OCI-LY7 (cell line): ENCODE results near the gene GRPEL2. TPM values are rescaled to one million over a fixed set of nuclear protein-coding genes. Genes with fewer than 3 reads are reported as not detected.

Experiments
- BruUV-seq: library from RNA; stranded (reverse); fragments of 400-500 nt; replicated peaks from 2 replicates; lab custom pipeline; 2021; lab: Mats Ljungman, UMichigan
- CTCF ChIA-PET: fragments of 300-600 bp; sonication (Branson Sonifier 250); formaldehyde crosslinking; loops from one replicate; lab custom pipeline; 2022; ENCODE audit warnings: antibody characterized with exemption; ENCODE audit not compliant: unreplicated experiment; lab: Charles Lee
- POLR2A ChIA-PET: fragments of 300-600 bp; sonication (Branson Sonifier 250); formaldehyde crosslinking; loops from one replicate; lab custom pipeline; 2022; ENCODE audit warnings: antibody characterized with exemption; lab: Charles Lee
- DNase-seq: peaks from one replicate; pipeline ENCODE4 v3.0.0-alpha.2; 2015; ENCODE audit warnings: low spot score
- H2AFZ ChIP-seq: fragments of 200-600 bp; sonication (generic), shearing (Covaris generic); 2 replicates; pipeline ENCODE4 v1.6.1; 2014; ENCODE audit warnings: mild to moderate bottlenecking, antibody characterized with exemption, low read length, moderate library complexity
- H3K27ac ChIP-seq: fragments of 200-600 bp; sonication (generic); 2 replicates; pipeline ENCODE4 v1.5.1; 2014; ENCODE audit warnings: mixed run types, low read depth, mild to moderate bottlenecking, moderate library complexity, low read length, inconsistent platforms; ENCODE audit not compliant: poor library complexity, severe bottlenecking
- H3K36me3 ChIP-seq: fragments of 200-600 bp; sonication (generic); 2 replicates; pipeline ENCODE4 v1.6.1; 2014; ENCODE audit warnings: mild to moderate bottlenecking, antibody characterized with exemption, low read length, moderate library complexity, mixed read lengths; ENCODE audit not compliant: insufficient read depth
- H3K4me1 ChIP-seq: fragments of 200-600 bp; sonication (generic); 2 replicates; pipeline ENCODE4 v1.5.1; 2014; ENCODE audit warnings: mild to moderate bottlenecking, low read length; ENCODE audit not compliant: insufficient read depth, poor library complexity, severe bottlenecking
- H3K4me2 ChIP-seq: fragments of 200-600 bp; sonication (generic); 2 replicates; pipeline ENCODE4 v1.6.1; 2014; ENCODE audit warnings: mild to moderate bottlenecking, low read length
- H3K4me3 ChIP-seq: fragments of 200-600 bp; sonication (generic); 2 replicates; pipeline ENCODE4 v1.5.1; 2014; ENCODE audit warnings: mild to moderate bottlenecking, low read depth, low read length; ENCODE audit not compliant: poor library complexity, severe bottlenecking
- H3K79me2 ChIP-seq: fragments of 200-600 bp; sonication (generic); 2 replicates; pipeline ENCODE4 v1.6.1; 2016; ENCODE audit warnings: low read depth, mild to moderate bottlenecking, low read length, moderate library complexity, mixed read lengths; ENCODE audit not compliant: insufficient read depth
- H3K9me2 ChIP-seq: fragments of 200-600 bp; sonication (generic); 2 replicates; pipeline ENCODE4 v1.6.1; 2016; ENCODE audit warnings: mild to moderate bottlenecking, low read length, mixed read lengths; ENCODE audit not compliant: insufficient read depth
- H3K9me3 ChIP-seq: fragments of 200-600 bp; sonication (generic); 2 replicates; pipeline ENCODE4 v1.6.1; 2014; ENCODE audit warnings: mild to moderate bottlenecking, mixed run types, low read length, mixed read lengths
- H4K20me1 ChIP-seq: fragments of 200-600 bp; sonication (generic); 2 replicates; pipeline ENCODE4 v1.6.1; 2014; ENCODE audit warnings: mild to moderate bottlenecking, antibody characterized with exemption, low read length, moderate library complexity, mixed read lengths; ENCODE audit not compliant: insufficient read depth
- EZH2phosphoT487 ChIP-seq: fragments of 200-600 bp; sonication (generic); IDR thresholded peaks from 2 replicates; pipeline ENCODE4 v1.6.1; 2018; ENCODE audit warnings: low read depth, borderline replicate concordance, mild to moderate bottlenecking, mixed run types, antibody characterized with exemption, low read length, moderate library complexity, mixed read lengths
- intact Hi-C: fragments of 100-400 bp; cut with micrococcal nuclease; formaldehyde crosslinking; loops from one replicate; pipeline ENCODE4 v1.10.0; 2022; ENCODE audit not compliant: unreplicated experiment
- total RNA-seq, 2 experiments: library from RNA; depleted of rRNA in 1 of 2; stranded (reverse); fragments of >200 nt in 1 of 2; shearing (Covaris generic) in 1 of 2; gene quantifications; 2 replicates each; pipeline ENCODE4 v1.2.3, GENCODE V29; 2014 to 2022
- TF ChIP-seq, protein P1 (sequence below): fragments of 200-600 bp; sonication (generic); conservative IDR thresholded peaks from 2 replicates; pipeline ENCODE4 v1.5.1; 2014; ENCODE audit warnings: mild to moderate bottlenecking, antibody characterized with exemption, low read length, moderate library complexity, mixed read lengths

Gene GRPEL2
- total RNA-seq, 2 experiments from 2014 or later, result 28.3 to 41.5 TPM

DNA sequence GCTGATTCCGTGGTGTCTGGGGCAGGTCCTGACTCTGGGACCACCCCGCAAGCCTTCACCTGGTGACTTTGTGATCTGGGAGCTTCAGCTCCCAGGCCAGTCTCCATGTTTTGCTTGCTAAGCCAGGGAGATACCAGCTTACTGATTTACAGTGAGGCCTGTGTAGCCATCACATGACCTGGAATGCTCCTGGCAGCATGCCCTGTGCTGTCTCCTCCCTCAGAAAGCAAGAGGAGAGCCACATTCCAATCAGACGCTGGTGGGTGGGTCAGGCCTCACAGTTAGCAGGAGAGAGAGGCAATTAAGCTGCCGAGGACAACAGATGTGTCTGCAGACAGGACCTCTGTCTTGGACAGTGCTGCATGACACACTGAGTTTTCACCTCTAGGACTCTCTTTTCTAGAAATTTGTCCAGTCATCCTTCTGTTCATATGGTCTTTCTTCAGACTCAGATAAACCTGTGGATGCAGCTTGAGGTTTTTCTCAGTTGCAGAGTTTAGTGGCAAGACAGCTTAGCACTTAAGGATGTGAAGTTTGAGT is 24.4 kb upstream of the GRPEL2 start:
- H2AFZ ChIP-seq, result no peak overlapping the region
- no peak for TF ChIP-seq EZH2phosphoT487
- TF ChIP-seq, protein P1, sequence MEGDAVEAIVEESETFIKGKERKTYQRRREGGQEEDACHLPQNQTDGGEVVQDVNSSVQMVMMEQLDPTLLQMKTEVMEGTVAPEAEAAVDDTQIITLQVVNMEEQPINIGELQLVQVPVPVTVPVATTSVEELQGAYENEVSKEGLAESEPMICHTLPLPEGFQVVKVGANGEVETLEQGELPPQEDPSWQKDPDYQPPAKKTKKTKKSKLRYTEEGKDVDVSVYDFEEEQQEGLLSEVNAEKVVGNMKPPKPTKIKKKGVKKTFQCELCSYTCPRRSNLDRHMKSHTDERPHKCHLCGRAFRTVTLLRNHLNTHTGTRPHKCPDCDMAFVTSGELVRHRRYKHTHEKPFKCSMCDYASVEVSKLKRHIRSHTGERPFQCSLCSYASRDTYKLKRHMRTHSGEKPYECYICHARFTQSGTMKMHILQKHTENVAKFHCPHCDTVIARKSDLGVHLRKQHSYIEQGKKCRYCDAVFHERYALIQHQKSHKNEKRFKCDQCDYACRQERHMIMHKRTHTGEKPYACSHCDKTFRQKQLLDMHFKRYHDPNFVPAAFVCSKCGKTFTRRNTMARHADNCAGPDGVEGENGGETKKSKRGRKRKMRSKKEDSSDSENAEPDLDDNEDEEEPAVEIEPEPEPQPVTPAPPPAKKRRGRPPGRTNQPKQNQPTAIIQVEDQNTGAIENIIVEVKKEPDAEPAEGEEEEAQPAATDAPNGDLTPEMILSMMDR, result no peak
- H3K4me3 ChIP-seq, result no peak overlapping the region
- H3K9me3 ChIP-seq, result no peaks in the 10 kb centered on the region
- intact Hi-C loops, result no loop called here
- no peaks in the 10 kb centered on the region for H3K9me2 ChIP-seq
- no peaks in the 10 kb centered on the region for H3K4me1 ChIP-seq
- ChIA-PET CTCF (interaction anchor here (1.9 kb wide), 1 partner anchor 47 kb away, joined by 8 read pairs; no protein-coding TSS in a partner anchor), POLR2A (interaction anchor here (0.7 to 1.9 kb wide), 3 partner anchors 28 to 102 kb away, joined by 3 to 7 read pairs (median 5); partner anchors contain the start of gene PCYOX1L)
- no peak overlapping the region for H3K27ac ChIP-seq
- no peaks in the 10 kb centered on the region for H4K20me1 ChIP-seq
- DNase-seq, result no peak
- H3K36me3 ChIP-seq, result no peaks in the 10 kb centered on the region
- no TSS peak for BruUV-seq
- H3K79me2 ChIP-seq, result no peaks in the 10 kb centered on the region
- no peak overlapping the region for H3K4me2 ChIP-seq

DNA sequence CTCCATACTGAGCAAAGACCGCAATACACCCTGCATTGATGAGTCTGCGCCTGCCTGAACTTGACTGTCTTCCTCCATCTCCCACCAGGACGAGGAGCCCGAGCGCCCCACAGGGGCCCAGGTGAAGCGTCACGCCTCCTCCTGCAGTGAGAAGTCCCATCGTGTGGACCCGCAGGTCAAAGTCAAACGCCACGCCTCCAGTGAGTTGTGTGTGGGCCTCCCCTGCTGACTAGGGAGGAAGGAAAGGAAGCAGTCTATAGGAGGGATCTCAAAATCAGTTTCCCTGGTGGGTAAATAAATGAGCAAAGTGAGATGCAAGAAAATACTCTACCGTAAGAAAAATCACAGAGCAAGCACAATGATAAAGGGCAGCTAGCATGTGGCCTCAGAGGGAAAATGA is 22.8 kb upstream of the GRPEL2 start:
- H3K27ac ChIP-seq, result no peak overlapping the region
- no peaks in the 10 kb centered on the region for H3K9me2 ChIP-seq
- no TSS peak for BruUV-seq
- POLR2A ChIA-PET, result interaction anchor here (0.8 to 1.9 kb wide), 5 partner anchors 9 to 38 kb away, joined by 3 to 8 read pairs (median 4); partner anchors contain the start of gene GRPEL2
- intact Hi-C loops, result no loop called here
- H3K9me3 ChIP-seq, result peaks cover 3% of the 10 kb centered on the region; the same call in 1 of the 2 replicates
- CTCF ChIA-PET, result no interaction called here
- H2AFZ ChIP-seq, result no peak overlapping the region
- TF ChIP-seq EZH2phosphoT487, result no peak
- TF ChIP-seq, protein P1, result no peak
- no peaks in the 10 kb centered on the region for H4K20me1 ChIP-seq
- no peak overlapping the region for H3K4me2 ChIP-seq
- no peak overlapping the region for H3K4me3 ChIP-seq
- no peaks in the 10 kb centered on the region for H3K4me1 ChIP-seq
- no peaks in the 10 kb centered on the region for H3K36me3 ChIP-seq
- H3K79me2 ChIP-seq, result no peaks in the 10 kb centered on the region
- DNase-seq, result no peak

DNA sequence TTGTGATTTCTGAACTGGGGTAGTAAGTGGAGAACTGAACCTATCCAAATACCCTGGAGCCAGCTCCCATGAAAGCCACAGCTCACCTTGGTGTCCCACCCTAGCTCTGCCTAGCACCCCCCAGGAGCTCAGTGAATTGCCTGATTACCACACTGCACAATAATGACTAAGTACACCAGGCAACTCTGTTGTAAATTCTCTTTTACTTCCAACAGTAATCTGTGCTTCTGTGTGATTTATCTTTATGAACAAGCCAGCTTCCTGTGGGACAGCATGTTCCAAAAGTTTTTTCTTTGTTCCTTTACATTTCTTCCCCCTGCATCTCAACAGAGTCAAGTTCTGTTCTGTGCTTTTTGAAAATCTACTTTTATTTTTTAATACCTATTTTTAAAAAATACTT is 22.1 kb upstream of the GRPEL2 start:
- Histone ChIP-seq H3K79me2 (no peaks in the 10 kb centered on the region), H4K20me1 (no peaks in the 10 kb centered on the region), H3K27ac (no peak overlapping the region), H3K4me1 (no peaks in the 10 kb centered on the region), H2AFZ (no peak overlapping the region), H3K9me3 (peaks cover 3% of the 10 kb centered on the region; the same call in 1 of the 2 replicates), H3K4me3 (no peak overlapping the region), H3K4me2 (no peak overlapping the region), H3K36me3 (no peaks in the 10 kb centered on the region), H3K9me2 (no peaks in the 10 kb centered on the region)
- TF ChIP-seq, protein P1, result no peak
- no peak for TF ChIP-seq EZH2phosphoT487
- DNase-seq, result no peak
- intact Hi-C loops, result no loop called here
- no TSS peak for BruUV-seq
- ChIA-PET CTCF (no interaction called here), POLR2A (interaction anchor here (0.8 to 1.9 kb wide), 8 partner anchors 9 to 49 kb away, joined by 3 to 8 read pairs (median 4); partner anchors contain the start of gene GRPEL2)
